Measurements from ENCODE around the gene ARHGAP44.

The ARHGAP44 gene

DNA sequence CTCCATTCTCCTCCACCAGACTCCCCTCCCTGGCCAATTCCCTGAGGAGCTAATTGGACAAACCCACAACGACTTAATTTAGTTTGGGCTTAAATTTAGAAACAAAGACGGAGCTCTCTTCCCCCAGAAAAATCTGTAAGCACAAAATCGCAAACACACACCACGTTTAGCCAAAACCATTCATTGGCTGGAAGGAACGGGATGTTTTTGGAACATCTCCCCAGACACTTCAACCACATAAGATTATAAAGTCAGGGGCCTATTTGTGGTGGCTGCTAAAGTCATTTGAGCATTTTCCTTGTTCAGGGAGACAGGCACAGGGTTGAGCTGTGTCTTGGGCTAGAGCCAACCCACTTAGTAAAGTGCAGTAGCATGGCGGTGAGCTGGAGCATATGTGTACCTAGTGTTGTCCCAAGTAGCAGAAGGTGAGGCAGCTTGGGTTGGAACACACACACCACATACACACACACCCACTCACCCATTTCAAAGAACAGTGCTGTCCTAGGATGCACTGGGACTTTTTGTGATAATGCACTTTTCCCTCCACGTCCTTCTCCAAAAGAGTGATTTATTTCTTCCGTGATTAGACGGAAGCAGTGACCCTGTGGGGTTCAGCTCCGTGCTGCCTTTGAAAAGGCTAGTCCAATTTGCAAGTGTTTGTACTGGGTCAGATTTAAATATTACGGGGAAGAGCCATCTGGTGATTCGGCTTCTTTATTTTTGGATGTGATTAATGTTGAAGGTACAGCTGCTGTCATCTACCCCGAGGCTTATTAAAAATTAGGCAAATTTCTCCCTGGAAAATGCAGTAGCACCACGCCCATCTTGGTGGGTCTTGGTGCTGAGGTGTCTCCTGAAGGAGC is 196.4 kb downstream of the ARHGAP44 start:
- DNase-seq (ENCODE audit: low read depth in 2 of 2): peak; percentile 46 to 58
- TF ChIP-seq, protein P1, sequence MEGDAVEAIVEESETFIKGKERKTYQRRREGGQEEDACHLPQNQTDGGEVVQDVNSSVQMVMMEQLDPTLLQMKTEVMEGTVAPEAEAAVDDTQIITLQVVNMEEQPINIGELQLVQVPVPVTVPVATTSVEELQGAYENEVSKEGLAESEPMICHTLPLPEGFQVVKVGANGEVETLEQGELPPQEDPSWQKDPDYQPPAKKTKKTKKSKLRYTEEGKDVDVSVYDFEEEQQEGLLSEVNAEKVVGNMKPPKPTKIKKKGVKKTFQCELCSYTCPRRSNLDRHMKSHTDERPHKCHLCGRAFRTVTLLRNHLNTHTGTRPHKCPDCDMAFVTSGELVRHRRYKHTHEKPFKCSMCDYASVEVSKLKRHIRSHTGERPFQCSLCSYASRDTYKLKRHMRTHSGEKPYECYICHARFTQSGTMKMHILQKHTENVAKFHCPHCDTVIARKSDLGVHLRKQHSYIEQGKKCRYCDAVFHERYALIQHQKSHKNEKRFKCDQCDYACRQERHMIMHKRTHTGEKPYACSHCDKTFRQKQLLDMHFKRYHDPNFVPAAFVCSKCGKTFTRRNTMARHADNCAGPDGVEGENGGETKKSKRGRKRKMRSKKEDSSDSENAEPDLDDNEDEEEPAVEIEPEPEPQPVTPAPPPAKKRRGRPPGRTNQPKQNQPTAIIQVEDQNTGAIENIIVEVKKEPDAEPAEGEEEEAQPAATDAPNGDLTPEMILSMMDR (IDR thresholded peaks at IDR 0.05; ENCODE audit: low read depth, low read length): no peak
- H3K4me3 ChIP-seq (replicated peaks in 1 of 2; ENCODE audit: low read depth in 2 of 2, low read length in 2 of 2): no peak overlapping the region

DNA sequence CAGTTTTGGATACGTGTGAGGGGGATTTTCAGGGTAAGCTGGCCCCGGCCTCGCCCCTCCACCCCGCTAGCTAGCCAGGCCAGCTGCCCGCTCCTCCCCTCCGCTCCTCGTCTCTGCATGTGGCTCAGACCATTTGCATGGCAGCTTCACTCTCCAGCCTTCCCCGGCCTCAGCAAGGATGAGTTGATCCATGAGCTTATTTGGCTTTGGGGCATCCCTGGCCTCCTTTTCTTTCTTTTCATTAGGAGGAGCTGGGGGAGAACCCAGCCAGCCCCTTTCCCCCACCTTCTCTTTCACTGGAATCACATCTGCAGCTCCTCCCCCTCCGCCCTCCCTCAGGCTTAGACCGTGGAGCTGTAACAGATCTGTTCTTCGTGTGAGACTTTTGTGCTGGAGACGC is 197.8 kb downstream of the ARHGAP44 start:
- TF ChIP-seq, protein P1 (IDR thresholded peaks at IDR 0.05; ENCODE audit: low read depth, low read length): no peak
- no peak overlapping the region for H3K4me3 ChIP-seq (replicated peaks in 1 of 2; ENCODE audit: low read depth in 2 of 2, low read length in 2 of 2)
- DNase-seq (ENCODE audit: low read depth in 2 of 2): no peak

DNA sequence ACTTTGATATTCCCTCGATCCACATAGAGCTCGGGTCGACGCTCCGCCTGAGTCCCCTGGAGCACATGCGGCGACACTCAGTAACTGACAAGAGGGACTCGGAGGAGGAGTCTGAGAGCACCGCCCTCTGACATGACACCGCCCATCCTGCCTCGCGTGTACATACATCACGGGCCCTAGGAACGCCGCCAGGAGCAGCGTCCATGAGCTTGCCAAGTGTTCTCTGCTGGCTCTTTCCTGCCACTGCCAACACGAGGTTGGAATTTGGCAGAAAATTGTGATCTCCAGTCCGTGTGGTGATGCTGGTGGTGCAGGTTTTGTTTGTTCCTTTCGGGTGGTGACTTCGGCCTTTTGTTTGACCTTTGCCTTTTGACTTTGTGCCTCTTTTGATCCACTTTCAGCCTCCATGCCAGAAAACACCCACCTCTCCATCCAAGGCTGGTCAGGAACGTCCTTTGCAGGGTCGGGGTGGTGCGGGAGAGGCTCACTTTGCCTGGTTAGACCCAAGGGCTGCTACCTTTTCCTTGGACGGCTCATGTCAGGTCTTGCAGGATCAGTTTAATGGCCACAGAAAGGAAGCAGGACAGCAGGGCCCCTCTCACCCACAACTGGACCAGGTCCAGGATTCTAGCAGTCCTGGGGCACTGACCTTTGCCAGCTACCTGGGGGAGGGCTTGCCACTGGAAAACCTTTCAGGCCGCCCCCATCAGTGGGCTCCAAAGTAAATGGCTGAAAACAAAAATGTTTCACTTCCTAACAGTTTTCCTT is 200.9 kb downstream of the ARHGAP44 start:
- peak in 1 of 2 donors; percentile 20 for DNase-seq (ENCODE audit: low read depth in 2 of 2)
- no peak overlapping the region for H3K4me3 ChIP-seq (replicated peaks in 1 of 2; ENCODE audit: low read depth in 2 of 2, low read length in 2 of 2)
- TF ChIP-seq, protein P1 (IDR thresholded peaks at IDR 0.05; ENCODE audit: low read depth, low read length): no peak

DNA sequence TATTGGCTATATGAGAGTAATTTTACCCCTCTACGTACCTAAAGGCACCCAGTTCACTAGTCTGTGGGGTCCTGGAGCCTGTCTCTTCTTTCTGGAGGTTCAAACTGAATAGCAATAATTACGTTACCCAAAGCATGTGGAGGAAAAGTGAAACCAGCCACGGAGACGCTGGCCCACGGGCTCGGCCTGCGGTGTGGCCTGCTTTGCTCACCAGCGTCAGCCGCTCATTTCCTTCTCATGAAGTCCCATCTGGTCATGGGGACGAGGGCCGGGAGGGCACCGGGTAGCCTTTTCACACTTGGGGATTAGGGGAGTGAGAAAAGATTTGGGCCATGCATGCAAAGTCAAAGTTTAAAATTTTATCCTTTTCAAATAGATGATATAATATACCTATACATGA is 201.6 kb downstream of the ARHGAP44 start:
- TF ChIP-seq, protein P1 (IDR thresholded peaks at IDR 0.05; ENCODE audit: low read depth, low read length): no peak
- no peak overlapping the region for H3K4me3 ChIP-seq (replicated peaks in 1 of 2; ENCODE audit: low read depth in 2 of 2, low read length in 2 of 2)
- DNase-seq (ENCODE audit: low read depth in 2 of 2): no peak

DNA sequence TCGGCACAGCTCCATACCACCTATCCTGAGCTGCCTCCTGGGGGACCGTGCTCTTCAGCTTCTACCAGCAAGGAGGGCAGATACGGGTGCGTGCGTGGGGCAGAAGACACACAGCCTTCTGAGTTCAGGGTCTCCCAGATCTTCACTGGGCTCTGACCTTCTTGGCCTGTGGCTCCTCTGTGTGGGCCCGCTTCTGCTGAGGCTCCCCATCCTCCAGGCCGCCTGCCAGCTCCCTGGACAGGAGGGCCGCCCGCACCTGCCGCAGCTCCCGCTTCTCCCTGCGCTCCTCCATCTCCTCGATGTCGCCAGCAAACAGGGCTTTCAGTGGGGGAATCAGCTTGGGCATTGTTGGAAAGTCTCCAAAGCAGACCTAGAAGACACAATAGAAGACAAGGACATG is 203.4 kb downstream of the ARHGAP44 start:
- TF ChIP-seq, protein P1 (IDR thresholded peaks at IDR 0.05; ENCODE audit: low read depth, low read length): no peak
- DNase-seq (ENCODE audit: low read depth in 2 of 2): no peak
- H3K4me3 ChIP-seq (replicated peaks in 1 of 2; ENCODE audit: low read depth in 2 of 2, low read length in 2 of 2): no peak overlapping the region

DNA sequence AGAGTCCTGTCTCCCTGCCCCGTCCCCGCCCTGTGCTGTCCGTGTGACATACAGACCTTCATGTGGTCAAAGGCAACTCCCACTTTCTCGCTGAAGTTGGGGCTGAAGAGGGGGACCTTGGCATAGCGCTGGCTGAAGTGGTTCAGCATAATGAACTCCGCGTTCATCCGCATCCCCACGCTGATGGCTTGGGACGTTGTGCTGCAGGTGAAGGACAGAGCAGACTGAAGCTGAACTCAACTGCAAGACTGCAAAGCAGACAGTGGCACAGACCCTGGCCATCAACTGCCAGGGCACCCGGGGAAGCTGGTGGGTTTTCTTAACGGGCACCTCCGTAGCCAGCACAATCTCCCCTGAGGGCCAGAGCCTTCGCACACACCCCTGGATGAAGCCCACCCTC is 204.3 kb downstream of the ARHGAP44 start:
- TF ChIP-seq, protein P1 (IDR thresholded peaks at IDR 0.05; ENCODE audit: low read depth, low read length): no peak
- no peak for DNase-seq (ENCODE audit: low read depth in 2 of 2)
- H3K4me3 ChIP-seq (replicated peaks in 1 of 2; ENCODE audit: low read depth in 2 of 2, low read length in 2 of 2): no peak overlapping the region

Measured in cardiac fibroblast (primary cell).